SK-N-SH (cell line): ENCODE results near the gene RARB. TPM values are rescaled to one million over a fixed set of nuclear protein-coding genes. Genes with fewer than 3 reads are reported as not detected.

Experiments used
- CTCF ChIA-PET: fragments of 300-600, 350-600 bp; formaldehyde crosslinking; extraction: SDS; loops from one replicate; lab custom pipeline; 2021; lab: Yijun Ruan, JAX
- POLR2A ChIA-PET: fragments of 350-600 bp; sonication (Branson Sonifier 250); formaldehyde crosslinking; extraction: SDS; loops from one replicate; lab custom pipeline; 2020; ENCODE audit warnings: antibody characterized with exemption, inconsistent platforms; lab: Yijun Ruan, JAX
- DNase-seq: peaks from one replicate; pipeline ENCODE4 v3.0.0; 2012
- H2AFZ ChIP-seq: fragments of 200-600 bp; sonication (generic); 2 replicates; pipeline ENCODE4 v1.8.1; 2016; ENCODE audit warnings: antibody characterized with exemption, mild to moderate bottlenecking, low read depth
- H3F3A ChIP-seq: fragments of 200-600 bp; sonication (generic); replicated peaks from 2 replicates; pipeline ENCODE3; 2016; ENCODE audit warnings: antibody characterized with exemption, mild to moderate bottlenecking; ENCODE audit not compliant: insufficient read depth
- H3K27ac ChIP-seq, 2 experiments: fragments of 200-500 bp in 1 of 2; fragments of 200-600 bp in 1 of 2; sonication (Bioruptor generic) in 1 of 2; sonication (generic), shearing (Covaris generic) in 1 of 2; 2 replicates each; pipeline versions ENCODE4 v1.5.1 to v1.6.1; 2014 to 2016; ENCODE audit warnings: low read depth in 2 of 2, inconsistent platforms in 1 of 2, low read length in 1 of 2, mild to moderate bottlenecking in 1 of 2, mixed read lengths in 1 of 2
- H3K27me3 ChIP-seq: fragments of 200-600 bp; sonication (generic), shearing (Covaris generic); 2 replicates; pipeline ENCODE4 v1.6.1; 2016; ENCODE audit warnings: mixed run types; ENCODE audit not compliant: insufficient read depth
- H3K36me3 ChIP-seq, 2 experiments: fragments of 200-500 bp in 1 of 2; fragments of 200-600 bp in 1 of 2; sonication (Bioruptor generic) in 1 of 2; sonication (generic) in 1 of 2; replicated peaks in 1 of 2; 2 replicates each; pipeline versions ENCODE3 to v1.5.1; 2014 to 2016; ENCODE audit warnings: low read length in 1 of 2, mild to moderate bottlenecking in 1 of 2; ENCODE audit not compliant: insufficient read depth in 2 of 2, control insufficient read depth in 1 of 2
- H3K4me1 ChIP-seq, 2 experiments: fragments of 200-500 bp in 1 of 2; fragments of 200-600 bp in 1 of 2; sonication (Bioruptor generic) in 1 of 2; sonication (generic), shearing (Covaris generic) in 1 of 2; 2 replicates each; pipeline versions ENCODE4 v1.5.1 to v1.6.1; 2014 to 2016; ENCODE audit warnings: low read depth in 1 of 2, low read length in 1 of 2, mixed run types in 1 of 2; ENCODE audit not compliant: insufficient read depth in 2 of 2, control insufficient read depth in 1 of 2
- H3K4me2 ChIP-seq: fragments of 200-600 bp; sonication (generic), shearing (Covaris generic); 2 replicates; pipeline ENCODE4 v1.6.1; 2017; ENCODE audit warnings: mixed run types
- H3K4me3 ChIP-seq, 2 experiments: fragments of 200-500 bp in 1 of 2; fragments of 200-600 bp in 1 of 2; sonication (Bioruptor generic) in 1 of 2; sonication (generic), shearing (Covaris generic) in 1 of 2; 2 replicates each; pipeline versions ENCODE4 v1.5.1 to v1.8.1; 2014 to 2016; ENCODE audit warnings: low read depth in 2 of 2, inconsistent platforms in 1 of 2, low read length in 1 of 2, mild to moderate bottlenecking in 1 of 2, mixed read lengths in 1 of 2, moderate library complexity in 1 of 2
- H3K79me2 ChIP-seq: fragments of 200-600 bp; sonication (generic); 2 replicates; pipeline ENCODE4 v1.8.1; 2017; ENCODE audit warnings: mild to moderate bottlenecking; ENCODE audit not compliant: insufficient read depth
- H3K9ac ChIP-seq: fragments of 200-600 bp; sonication (generic); 2 replicates; pipeline ENCODE4 v1.6.1; 2017; ENCODE audit warnings: mixed run types
- H3K9me2 ChIP-seq: fragments of 200-600 bp; sonication (generic); 2 replicates; pipeline ENCODE4 v1.6.1; 2017; ENCODE audit warnings: mixed run types
- H3K9me3 ChIP-seq: fragments of 200-600 bp; sonication (generic); 2 replicates; pipeline ENCODE4 v1.6.1; 2017; ENCODE audit warnings: mixed run types, mild to moderate bottlenecking, moderate library complexity
- H4K20me1 ChIP-seq: fragments of 200-600 bp; sonication (generic); 2 replicates; pipeline ENCODE4 v1.6.1; 2017; ENCODE audit warnings: mild to moderate bottlenecking, mixed run types; ENCODE audit not compliant: insufficient read depth
- FOSL2 ChIP-seq: IDR thresholded peaks from 2 replicates; pipeline ENCODE4 v1.4.0; 2012; ENCODE audit warnings: low read depth, mild to moderate bottlenecking, moderate library complexity, borderline replicate concordance
- MEF2A ChIP-seq: IDR thresholded peaks from 2 replicates; pipeline ENCODE4 v1.4.0; 2012; ENCODE audit warnings: low read depth, borderline replicate concordance
- MXI1 ChIP-seq: IDR thresholded peaks from 2 replicates; pipeline ENCODE4 v1.6.1; 2012; ENCODE audit warnings: mild to moderate bottlenecking, low read depth, low read length, improper control_type of control experiment
- RCOR1 ChIP-seq: fragments of 150-350 bp; IDR thresholded peaks from 2 replicates; pipeline ENCODE4 v1.6.1; 2017; ENCODE audit warnings: antibody characterized with exemption, low read length
- RXRA ChIP-seq: IDR thresholded peaks from 2 replicates; pipeline ENCODE4 v1.4.0; 2012; ENCODE audit warnings: low read depth, mild to moderate bottlenecking, borderline replicate concordance
- WGBS: methylation state at CpG from one replicate; pipeline ENCODE4 v1.1.6; 2017; ENCODE audit warnings: low lambda C conversion rate; 5-methylcytosine and 5-hydroxymethylcytosine counted together
- polyA plus RNA-seq, 3 experiments: library from polyadenylated mRNA; depleted of rRNA; stranded (reverse); fragments of >200 nt; gene quantifications; 2 replicates each; pipeline ENCODE4 v1.2.3, GENCODE V29; 2012
- TF ChIP-seq, protein P1 (sequence below): IDR thresholded peaks from 2 replicates; pipeline ENCODE4; 2012
- TF ChIP-seq, protein P2 (sequence below): fragments of 200-600 bp; sonication (generic); IDR thresholded peaks from 2 replicates; pipeline ENCODE4 v1.6.1; 2017; ENCODE audit warnings: antibody characterized with exemption, mild to moderate bottlenecking, moderate library complexity

The RARB gene
- polyA plus RNA-seq, 1 of the 3 experiments (the other 2 are of a cell fraction), result 10.7 TPM

DNA sequence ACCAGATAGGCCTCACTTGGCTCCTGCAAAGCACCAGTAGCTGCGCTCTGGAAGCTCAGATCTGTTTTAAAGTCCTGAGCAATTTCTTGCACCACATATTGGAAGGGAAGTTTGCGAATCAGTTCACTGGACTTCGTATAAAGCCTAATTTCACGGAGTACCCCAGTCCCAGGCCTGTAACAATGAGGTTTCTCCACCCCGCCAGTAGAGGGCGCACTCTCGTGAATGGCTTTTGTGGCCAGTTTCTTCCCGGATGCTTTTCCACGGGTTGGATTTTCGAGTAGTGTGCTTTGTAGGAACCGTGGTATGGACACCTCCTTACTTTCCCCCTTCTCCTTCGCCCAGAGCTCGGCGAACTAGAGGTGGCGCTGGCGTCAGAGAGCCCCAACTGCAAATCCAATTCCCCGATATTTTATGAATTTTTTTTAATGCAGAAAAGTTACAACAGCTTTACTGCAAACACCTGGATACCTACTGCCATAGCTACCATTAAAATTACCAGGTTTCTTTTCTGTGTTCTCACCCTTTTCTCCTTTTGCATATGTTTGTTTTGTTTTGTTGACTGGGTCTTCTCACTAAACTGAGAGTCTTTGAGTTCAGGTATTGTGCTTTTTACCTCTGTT, 13.3 kb downstream of the RARB start:
- POLR2A ChIA-PET, result no interaction called here

GRCh38 chr3:25442486-25442885, 14.4 kb downstream of the RARB start:
- H3K9ac ChIP-seq, result no peak overlapping the region
- WGBS, result 80% methylated on average over 3 of the region's 3 CpGs
- ChIA-PET POLR2A (no interaction called here), CTCF (interaction anchor here (0.7 to 5.5 kb wide), 8 partner anchors 12 to 421 kb away, joined by 3 to 31 read pairs (median 4); partner anchors contain the start of gene RARB)
- no peak overlapping the region for H2AFZ ChIP-seq
- peaks cover 5 to 19% of the 10 kb centered on the region in 2 experiments for H3K4me1 ChIP-seq
- H3K9me2 ChIP-seq, result no peaks in the 10 kb centered on the region
- peaks cover 87% of the 10 kb centered on the region for H3K79me2 ChIP-seq
- no peak for DNase-seq
- no peaks in the 10 kb centered on the region for H4K20me1 ChIP-seq
- H3K36me3 ChIP-seq, result no peaks in the 10 kb centered on the region
- H3K4me3 ChIP-seq, result no peak overlapping the region
- H3F3A ChIP-seq, result no peaks in the 10 kb centered on the region
- no peak overlapping the region for H3K4me2 ChIP-seq
- H3K27ac ChIP-seq, result no peak overlapping the region; a peak in 1 of 4 replicates
- H3K9me3 ChIP-seq, result no peaks in the 10 kb centered on the region
- no peaks in the 10 kb centered on the region for H3K27me3 ChIP-seq
- TF ChIP-seq RXRA (no peak), MXI1 (no peak), MEF2A (no peak)
- TF ChIP-seq, protein P1, sequence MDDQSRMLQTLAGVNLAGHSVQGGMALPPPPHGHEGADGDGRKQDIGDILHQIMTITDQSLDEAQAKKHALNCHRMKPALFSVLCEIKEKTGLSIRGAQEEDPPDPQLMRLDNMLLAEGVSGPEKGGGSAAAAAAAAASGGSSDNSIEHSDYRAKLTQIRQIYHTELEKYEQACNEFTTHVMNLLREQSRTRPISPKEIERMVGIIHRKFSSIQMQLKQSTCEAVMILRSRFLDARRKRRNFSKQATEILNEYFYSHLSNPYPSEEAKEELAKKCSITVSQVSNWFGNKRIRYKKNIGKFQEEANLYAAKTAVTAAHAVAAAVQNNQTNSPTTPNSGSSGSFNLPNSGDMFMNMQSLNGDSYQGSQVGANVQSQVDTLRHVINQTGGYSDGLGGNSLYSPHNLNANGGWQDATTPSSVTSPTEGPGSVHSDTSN, result no peak

More for the DNA sequence above, 13.3 kb downstream of the RARB start:
- Histone ChIP-seq H3F3A (no peaks in the 10 kb centered on the region), H3K9me3 (no peaks in the 10 kb centered on the region), H3K36me3 (no peaks in the 10 kb centered on the region), H3K4me3 (no peak overlapping the region), H3K9ac (no peak overlapping the region), H2AFZ (no peak overlapping the region), H3K27ac (no peak overlapping the region; a peak in 1 of 4 replicates), H3K4me1 (peaks cover 5 to 14% of the 10 kb centered on the region in 2 experiments), H4K20me1 (no peaks in the 10 kb centered on the region), H3K4me2 (no peak overlapping the region), H3K27me3 (no peaks in the 10 kb centered on the region), H3K79me2 (peaks cover 91% of the 10 kb centered on the region), H3K9me2 (no peaks in the 10 kb centered on the region)
- TF ChIP-seq, protein P2, sequence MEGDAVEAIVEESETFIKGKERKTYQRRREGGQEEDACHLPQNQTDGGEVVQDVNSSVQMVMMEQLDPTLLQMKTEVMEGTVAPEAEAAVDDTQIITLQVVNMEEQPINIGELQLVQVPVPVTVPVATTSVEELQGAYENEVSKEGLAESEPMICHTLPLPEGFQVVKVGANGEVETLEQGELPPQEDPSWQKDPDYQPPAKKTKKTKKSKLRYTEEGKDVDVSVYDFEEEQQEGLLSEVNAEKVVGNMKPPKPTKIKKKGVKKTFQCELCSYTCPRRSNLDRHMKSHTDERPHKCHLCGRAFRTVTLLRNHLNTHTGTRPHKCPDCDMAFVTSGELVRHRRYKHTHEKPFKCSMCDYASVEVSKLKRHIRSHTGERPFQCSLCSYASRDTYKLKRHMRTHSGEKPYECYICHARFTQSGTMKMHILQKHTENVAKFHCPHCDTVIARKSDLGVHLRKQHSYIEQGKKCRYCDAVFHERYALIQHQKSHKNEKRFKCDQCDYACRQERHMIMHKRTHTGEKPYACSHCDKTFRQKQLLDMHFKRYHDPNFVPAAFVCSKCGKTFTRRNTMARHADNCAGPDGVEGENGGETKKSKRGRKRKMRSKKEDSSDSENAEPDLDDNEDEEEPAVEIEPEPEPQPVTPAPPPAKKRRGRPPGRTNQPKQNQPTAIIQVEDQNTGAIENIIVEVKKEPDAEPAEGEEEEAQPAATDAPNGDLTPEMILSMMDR, result peak; percentile 80
- TF ChIP-seq, protein P1, result no peak
- no peak for TF ChIP-seq FOSL2
- no peak for TF ChIP-seq RCOR1
- CTCF ChIA-PET, result interaction anchor here (0.5 to 5.5 kb wide), 10 partner anchors 12 to 420 kb away, joined by 3 to 31 read pairs (median 4); partner anchors contain the start of gene RARB
- WGBS, result 97% methylated on average over 17 of the region's 17 CpGs
- DNase-seq, result no peak
